SK-N-MC (cell line): Measurements from ENCODE around the gene KRT6C.

ENCODE experiments used
- EZH2 ChIP-seq: fragments of 200-600 bp; sonication (generic); IDR thresholded peaks from one replicate; pipeline ENCODE4 v1.6.1; 2017; ENCODE audit warnings: antibody characterized with exemption
- POLR2AphosphoS5 ChIP-seq: IDR thresholded peaks from 2 replicates; pipeline ENCODE4 v1.6.1; 2012; ENCODE audit warnings: mild to moderate bottlenecking, low read depth, low read length, borderline replicate concordance

- TF ChIP-seq EZH2: no peak
- TF ChIP-seq POLR2AphosphoS5: no peak
These were observed 41.7 kb upstream of the KRT6C start for GRCh38 chr12:52515319-52515646.
